ENCODE results near the gene STRA6.

The STRA6 gene

GRCh38 chr15:74207652-74208440, 5.3 kb upstream of the STRA6 start:
- no peak for DNase-seq (ENCODE audit: low read depth, low spot score)

GRCh38 chr15:74206801-74207281, 4.3 kb upstream of the STRA6 start:
- DNase-seq (ENCODE audit: low read depth, low spot score): no peak

- no peak for DNase-seq (ENCODE audit: low read depth, low spot score)
Measured at GRCh38 chr15:74205582-74205947, 3.0 kb upstream of the STRA6 start.

- DNase-seq (ENCODE audit: low read depth, low spot score): no peak
Measured at GRCh38 chr15:74203914-74204431, 1.4 kb upstream of the STRA6 start.

GRCh38 chr15:74201710-74202420, 722 bp downstream of the STRA6 start:
- DNase-seq (ENCODE audit: low read depth, low spot score): no peak

GRCh38 chr15:74200871-74201419, 1.6 kb downstream of the STRA6 start:
- no peak for DNase-seq (ENCODE audit: low read depth, low spot score)

- DNase-seq (ENCODE audit: low read depth, low spot score): no peak
Measured at GRCh38 chr15:74200412-74200815, 2.2 kb downstream of the STRA6 start.

- no peak for DNase-seq (ENCODE audit: low read depth, low spot score)
Measured at GRCh38 chr15:74199297-74199652, 3.3 kb downstream of the STRA6 start.

- no peak for DNase-seq (ENCODE audit: low read depth, low spot score)
Measured at GRCh38 chr15:74197176-74197965, 5.2 kb downstream of the STRA6 start.

- no peak for DNase-seq (ENCODE audit: low read depth, low spot score)
Measured at GRCh38 chr15:74196175-74196574, 6.4 kb downstream of the STRA6 start.

- DNase-seq (ENCODE audit: low read depth, low spot score): no peak
Measured at GRCh38 chr15:74194572-74195559, 7.7 kb downstream of the STRA6 start.

GRCh38 chr15:74193905-74194304, 8.7 kb downstream of the STRA6 start:
- no peak for DNase-seq (ENCODE audit: low read depth, low spot score)

GRCh38 chr15:74193299-74193718, 9.3 kb downstream of the STRA6 start:
- DNase-seq (ENCODE audit: low read depth, low spot score): no peak

- DNase-seq (ENCODE audit: low read depth, low spot score): no peak
Measured at GRCh38 chr15:74192751-74193150, 9.8 kb downstream of the STRA6 start.

- no peak for DNase-seq (ENCODE audit: low read depth, low spot score)
Measured at GRCh38 chr15:74191798-74192197, 10.8 kb downstream of the STRA6 start.

GRCh38 chr15:74188216-74188615, 14.4 kb downstream of the STRA6 start:
- no peak for DNase-seq (ENCODE audit: low read depth, low spot score)

GRCh38 chr15:74185710-74186348, 16.8 kb downstream of the STRA6 start:
- no peak for DNase-seq (ENCODE audit: low read depth, low spot score)

- DNase-seq (ENCODE audit: low read depth, low spot score): no peak
Measured at GRCh38 chr15:74184582-74185091, 17.9 kb downstream of the STRA6 start.

- DNase-seq (ENCODE audit: low read depth, low spot score): no peak
Measured at GRCh38 chr15:74182131-74182530, 20.5 kb downstream of the STRA6 start.
